Cardiac fibroblast (primary cell): ENCODE measurements around the gene STAG3.
A peak's percentile ranks its signal among the peaks of the same experiment; 100 is the strongest.

Experiments used
- DNase-seq, 2 donors: peaks; one replicate each; pipeline versions ENCODE4 v3.0.0 to v3.0.0-alpha.2; 2010; ENCODE audit warnings: low read depth in 2 of 2
- H3K4me3 ChIP-seq, 2 donors: replicated peaks in 1 of 2; 1 replicate in 1 of 2; 2 replicates in 1 of 2; pipeline ENCODE4 v1.5.1; 2011; ENCODE audit warnings: low read depth in 2 of 2, low read length in 2 of 2, mild to moderate bottlenecking in 2 of 2, moderate library complexity in 1 of 2
- TF ChIP-seq, protein P1 (sequence below): IDR thresholded peaks from one replicate; pipeline ENCODE4 v1.5.1; 2011; ENCODE audit warnings: low read depth, mild to moderate bottlenecking, low read length, inconsistent platforms

The STAG3 gene

DNA sequence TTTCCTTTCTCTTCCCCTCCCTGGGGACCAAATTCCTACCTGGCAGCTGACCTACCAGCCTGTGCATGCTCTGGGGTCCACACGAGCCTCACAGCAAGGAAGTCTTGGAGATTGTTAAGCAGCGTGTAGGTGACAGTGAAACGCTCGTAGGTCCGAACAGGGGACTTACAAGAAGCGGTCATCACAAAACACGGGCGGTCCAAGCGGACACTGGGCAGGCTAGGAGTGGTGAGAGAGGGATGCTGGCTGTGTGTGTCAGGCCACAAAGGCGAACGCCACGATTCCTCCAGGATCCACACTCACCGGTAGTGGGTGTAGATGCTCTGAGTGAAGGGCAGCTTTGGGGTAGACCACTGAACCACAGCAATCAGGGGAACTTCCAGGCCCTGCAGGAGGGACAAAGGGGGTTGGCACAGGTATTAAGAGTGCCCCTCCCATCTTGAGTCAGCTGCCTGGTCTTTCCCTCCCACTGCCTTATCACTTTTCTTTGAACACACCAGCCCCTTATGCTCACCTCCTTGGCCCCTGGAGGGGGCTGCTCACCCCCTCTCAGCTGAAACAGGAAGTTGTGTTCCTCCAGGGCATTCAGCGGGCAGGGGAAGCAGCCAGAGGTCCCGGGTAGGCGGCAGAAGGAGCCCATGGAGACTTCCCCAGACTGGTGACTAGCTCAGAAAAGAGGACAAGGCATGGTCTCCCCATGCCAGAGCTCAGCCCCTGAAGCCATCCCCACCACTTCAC lies 21.2 kb upstream of the STAG3 start:
- no peak for DNase-seq
- TF ChIP-seq, protein P1, sequence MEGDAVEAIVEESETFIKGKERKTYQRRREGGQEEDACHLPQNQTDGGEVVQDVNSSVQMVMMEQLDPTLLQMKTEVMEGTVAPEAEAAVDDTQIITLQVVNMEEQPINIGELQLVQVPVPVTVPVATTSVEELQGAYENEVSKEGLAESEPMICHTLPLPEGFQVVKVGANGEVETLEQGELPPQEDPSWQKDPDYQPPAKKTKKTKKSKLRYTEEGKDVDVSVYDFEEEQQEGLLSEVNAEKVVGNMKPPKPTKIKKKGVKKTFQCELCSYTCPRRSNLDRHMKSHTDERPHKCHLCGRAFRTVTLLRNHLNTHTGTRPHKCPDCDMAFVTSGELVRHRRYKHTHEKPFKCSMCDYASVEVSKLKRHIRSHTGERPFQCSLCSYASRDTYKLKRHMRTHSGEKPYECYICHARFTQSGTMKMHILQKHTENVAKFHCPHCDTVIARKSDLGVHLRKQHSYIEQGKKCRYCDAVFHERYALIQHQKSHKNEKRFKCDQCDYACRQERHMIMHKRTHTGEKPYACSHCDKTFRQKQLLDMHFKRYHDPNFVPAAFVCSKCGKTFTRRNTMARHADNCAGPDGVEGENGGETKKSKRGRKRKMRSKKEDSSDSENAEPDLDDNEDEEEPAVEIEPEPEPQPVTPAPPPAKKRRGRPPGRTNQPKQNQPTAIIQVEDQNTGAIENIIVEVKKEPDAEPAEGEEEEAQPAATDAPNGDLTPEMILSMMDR = no peak
- no peak overlapping the region for H3K4me3 ChIP-seq

DNA sequence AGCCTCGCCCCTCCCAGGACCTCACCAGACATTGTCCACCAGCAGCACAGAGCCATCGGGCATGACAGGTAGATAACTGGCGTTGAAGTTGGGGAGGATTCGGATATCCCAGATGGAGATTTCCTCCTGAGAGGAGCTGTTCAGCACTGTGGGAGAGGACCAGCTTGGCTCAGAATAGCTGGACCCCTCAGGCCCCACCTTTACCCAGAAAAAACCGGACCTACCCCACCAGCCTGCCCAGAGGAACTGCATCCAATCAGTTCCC lies 20.7 kb upstream of the STAG3 start:
- no peak for DNase-seq
- peak overlapping the region; percentile 65 to 71 for H3K4me3 ChIP-seq
- TF ChIP-seq, protein P1 = no peak

DNA sequence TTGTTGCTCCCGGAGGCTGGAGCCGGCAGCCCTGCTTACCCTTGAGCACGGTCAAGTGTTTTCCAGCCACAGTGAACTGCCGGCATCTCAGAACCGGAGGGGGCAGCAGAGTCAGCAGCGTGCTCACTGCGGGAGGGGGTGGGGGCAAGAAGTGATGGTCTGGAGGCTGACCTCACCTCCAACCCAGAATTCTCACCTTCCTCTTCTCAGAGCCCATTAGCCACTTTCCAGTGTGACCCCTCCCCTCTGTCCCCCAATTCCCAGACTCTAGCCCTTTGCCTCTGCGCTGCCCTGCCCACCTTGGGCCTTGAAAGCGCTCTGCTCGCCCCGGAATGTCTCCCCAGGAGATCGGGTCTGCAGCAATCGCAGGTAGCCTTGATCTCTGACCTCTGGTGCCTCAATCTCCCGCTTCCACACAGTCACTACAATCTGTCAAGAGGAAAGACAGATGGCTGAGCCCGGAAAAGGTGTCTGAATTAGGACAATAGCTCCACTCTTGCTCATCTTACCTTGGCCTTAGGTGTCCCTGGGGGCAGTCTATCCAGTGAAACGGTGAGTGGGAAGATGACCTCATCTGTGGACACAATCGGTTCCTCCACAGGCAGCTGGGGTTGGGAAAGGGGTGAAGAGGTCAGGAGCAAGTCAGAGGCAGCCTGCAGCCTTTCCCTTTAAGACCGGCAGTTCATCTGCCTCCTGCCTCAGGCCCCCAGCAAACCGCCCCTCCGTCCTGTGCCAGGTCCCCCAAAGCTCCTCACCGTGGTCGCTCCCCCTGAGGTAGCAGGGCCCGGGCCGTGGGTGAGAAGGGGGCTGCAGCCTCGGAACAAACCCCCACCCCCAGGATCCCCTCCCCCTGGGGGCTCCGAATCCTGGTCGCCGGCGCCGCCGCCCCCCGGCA lies 20.1 kb upstream of the STAG3 start:
- TF ChIP-seq, protein P1 = peak; percentile 32
- DNase-seq = peak; percentile 53 to 78
- H3K4me3 ChIP-seq = peak overlapping the region; percentile 65 to 71

DNA sequence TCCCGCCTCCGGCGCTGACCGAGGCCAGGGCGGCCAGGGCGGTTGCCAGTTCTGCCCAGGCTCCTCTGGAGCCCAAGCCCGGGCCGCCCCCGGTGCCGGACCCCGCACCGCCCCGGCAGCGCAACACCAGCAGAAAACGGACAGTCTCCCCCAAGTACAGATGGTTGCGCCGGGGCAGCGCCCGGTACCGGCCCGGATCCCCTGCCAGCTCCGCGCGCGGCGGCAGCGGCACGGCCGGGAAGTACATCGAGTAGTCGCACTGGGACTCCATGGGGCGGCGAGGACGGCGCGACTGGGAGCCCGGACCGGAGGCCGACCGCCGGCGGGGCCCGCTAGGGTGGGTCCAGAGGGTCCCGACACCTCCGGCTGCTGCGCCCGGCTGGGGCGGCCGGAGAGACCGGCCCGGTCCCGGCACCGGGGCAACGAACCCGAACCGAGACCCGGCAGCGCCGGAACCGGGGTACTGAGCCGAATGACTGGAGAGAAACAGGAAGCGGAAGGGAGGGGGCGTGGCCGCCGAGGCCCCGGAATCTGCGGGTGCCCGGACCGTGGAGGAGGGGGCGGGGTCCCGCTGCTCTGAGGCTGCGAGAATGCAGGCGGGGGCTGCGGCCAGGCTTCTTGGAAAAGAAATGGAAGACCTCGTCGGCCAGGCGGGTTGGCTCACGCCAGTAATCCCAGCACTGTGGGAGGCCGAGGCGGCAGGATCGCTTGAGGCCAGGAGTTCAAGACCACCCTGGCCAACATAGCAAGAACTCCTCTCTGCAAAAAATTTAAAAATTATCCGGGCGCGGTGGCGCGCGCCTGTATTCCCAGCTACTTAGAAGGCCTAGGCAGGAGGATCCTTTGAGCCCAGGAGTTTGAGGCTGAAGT lies 19.3 kb upstream of the STAG3 start, which contains the start of gene TRAPPC14:
Gene TRAPPC14, minus strand, starts transcription at position 495 of the 870 bp plus-strand sequence. Its CDS starts 224 bp downstream, at position 271.
- peak within 1 kb of the TSS; percentile 65 to 71 for H3K4me3 ChIP-seq
- peak; percentile 79 to 89 for DNase-seq
- TF ChIP-seq, protein P1 = no peak

DNA sequence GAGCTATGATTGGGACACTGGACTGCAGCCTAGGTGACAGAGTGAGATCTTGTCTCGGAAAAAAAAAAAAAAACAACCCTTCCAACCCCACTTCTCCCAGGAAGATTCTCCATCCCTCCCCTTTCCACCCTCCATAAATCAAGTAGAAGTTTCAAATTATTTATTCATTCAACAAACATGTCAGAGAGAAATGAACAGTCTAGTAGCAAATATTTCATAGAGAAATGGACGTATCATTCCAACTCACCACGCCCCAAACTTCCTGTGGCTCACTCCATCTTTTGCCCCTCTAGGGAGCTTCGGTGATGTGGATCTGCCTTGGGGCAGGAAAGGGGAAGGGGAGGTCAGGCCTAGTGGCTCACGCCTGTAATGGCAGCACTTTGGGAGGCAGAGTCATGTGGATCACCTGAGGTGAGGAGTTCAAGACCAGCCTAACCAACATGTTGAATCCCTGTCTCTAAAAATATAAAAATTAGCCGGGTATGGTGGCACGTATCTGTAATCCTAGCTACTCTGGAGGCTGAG lies 18.6 kb upstream of the STAG3 start:
- H3K4me3 ChIP-seq = peak overlapping the region; percentile 65 to 71
- peak in 1 of 2 donors; percentile 32 for DNase-seq
- TF ChIP-seq, protein P1 = no peak

DNA sequence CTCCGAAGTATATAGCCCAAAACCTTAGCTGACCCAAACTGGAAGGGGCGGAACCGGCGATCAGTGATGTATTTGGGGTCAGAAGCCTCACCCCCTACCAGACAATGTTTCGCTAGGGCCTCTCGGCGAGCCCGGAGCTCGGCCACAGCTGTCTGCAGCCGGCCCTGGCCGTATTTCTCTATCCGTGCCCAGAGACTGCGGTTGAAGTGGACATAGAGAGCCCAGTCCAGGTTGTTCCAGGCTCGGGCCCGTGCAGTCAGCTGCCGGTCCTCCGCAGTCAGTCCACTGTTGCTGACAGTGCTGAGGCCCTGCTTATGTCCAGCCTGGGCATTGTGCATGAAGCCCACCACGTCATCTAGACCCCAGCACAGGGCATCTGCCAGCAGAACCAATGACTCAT lies 17.7 kb upstream of the STAG3 start:
- no peak overlapping the region for H3K4me3 ChIP-seq
- no peak for DNase-seq
- TF ChIP-seq, protein P1 = no peak
